ENCODE measurements around the gene NEO1. TPM values are rescaled to one million over a fixed set of nuclear protein-coding genes. Genes with fewer than 3 reads are reported as not detected.

Gene NEO1
- total and polyA plus RNA-seq, 2 of the 13 experiments (the other 11 are each of a cell fraction or from before 2014, with no cell fraction given): 8.4 to 11.0 TPM

DNA sequence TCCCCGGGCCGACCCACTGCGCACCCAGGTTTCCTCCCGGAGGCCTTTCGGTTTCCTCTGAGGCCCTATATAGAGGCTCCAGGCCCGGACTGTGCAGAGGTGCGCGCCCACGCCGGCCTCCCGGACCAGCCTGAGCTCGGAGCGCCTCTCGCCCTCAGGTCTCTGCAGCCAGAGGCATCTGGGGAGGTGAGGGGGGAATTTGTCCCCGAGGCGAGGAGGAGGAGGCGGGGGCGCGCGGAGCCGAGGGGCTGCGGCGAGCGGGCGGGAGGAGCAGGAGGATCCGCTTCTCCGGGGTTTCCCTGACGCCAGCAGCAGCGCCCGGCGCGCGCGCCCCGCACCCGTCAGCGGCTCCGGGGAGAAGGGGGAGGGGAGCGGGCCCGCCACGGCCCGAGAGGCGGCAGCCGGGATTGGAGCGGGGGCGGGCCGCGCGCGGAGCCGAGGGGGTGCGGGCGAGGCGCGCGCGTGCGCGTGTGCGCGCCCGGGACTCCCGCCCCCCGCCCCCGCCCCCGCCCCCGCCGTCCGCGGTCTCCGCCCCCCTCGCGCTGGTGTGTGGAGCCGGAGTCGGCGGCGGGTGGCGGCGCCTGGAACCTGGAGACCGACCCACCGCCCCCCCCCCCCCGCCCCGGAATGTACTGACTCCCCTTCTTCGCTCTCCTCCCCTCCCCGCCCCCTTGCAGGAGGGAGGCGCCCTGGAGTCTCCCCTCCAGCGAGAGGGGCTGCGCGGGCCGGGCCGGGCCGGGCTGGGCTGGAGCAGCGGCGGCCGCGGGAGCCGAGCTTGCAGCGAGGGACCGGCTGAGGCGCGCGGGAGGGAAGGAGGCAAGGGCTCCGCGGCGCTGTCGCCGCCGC, at the start of gene NEO1 (continued):
- 0 out of 2 replicates have a peak, but pooled peaks have one; percentile 6 for TF ChIP-seq THRA (CRISPR knock-in tag; IDR thresholded peaks at IDR 0.05; ENCODE audit: borderline replicate concordance)
- no peak for TF ChIP-seq TMF1 (CRISPR knock-in tag; IDR thresholded peaks at IDR 0.05; ENCODE audit: low read depth)
- TF ChIP-seq MIER2 (CRISPR knock-in tag; IDR thresholded peaks at IDR 0.05): no peak
- TF ChIP-seq, protein P1, sequence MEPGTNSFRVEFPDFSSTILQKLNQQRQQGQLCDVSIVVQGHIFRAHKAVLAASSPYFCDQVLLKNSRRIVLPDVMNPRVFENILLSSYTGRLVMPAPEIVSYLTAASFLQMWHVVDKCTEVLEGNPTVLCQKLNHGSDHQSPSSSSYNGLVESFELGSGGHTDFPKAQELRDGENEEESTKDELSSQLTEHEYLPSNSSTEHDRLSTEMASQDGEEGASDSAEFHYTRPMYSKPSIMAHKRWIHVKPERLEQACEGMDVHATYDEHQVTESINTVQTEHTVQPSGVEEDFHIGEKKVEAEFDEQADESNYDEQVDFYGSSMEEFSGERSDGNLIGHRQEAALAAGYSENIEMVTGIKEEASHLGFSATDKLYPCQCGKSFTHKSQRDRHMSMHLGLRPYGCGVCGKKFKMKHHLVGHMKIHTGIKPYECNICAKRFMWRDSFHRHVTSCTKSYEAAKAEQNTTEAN (CRISPR knock-in tag; conservative IDR thresholded peaks at IDR 0.05): no peak
- TF ChIP-seq, protein P2, sequence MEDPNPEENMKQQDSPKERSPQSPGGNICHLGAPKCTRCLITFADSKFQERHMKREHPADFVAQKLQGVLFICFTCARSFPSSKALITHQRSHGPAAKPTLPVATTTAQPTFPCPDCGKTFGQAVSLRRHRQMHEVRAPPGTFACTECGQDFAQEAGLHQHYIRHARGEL (CRISPR knock-in tag; IDR thresholded peaks at IDR 0.05): no peak
- no peak for TF ChIP-seq HOXA5 (CRISPR knock-in tag; IDR thresholded peaks at IDR 0.05)
- peak; percentile 23; the same call in 1 of the 2 replicates for TF ChIP-seq KDM5A (IDR thresholded peaks at IDR 0.05; ENCODE audit: borderline replicate concordance, low read length)
- TF ChIP-seq ASH2L (IDR thresholded peaks at IDR 0.05; ENCODE audit: insufficient read length, low read depth, low read length): peak; percentile 60
- no peak for TF ChIP-seq SMARCC2 (IDR thresholded peaks at IDR 0.05)
- 0 out of 2 replicates have a peak, but pooled peaks have one; percentile 28 for TF ChIP-seq ZNF670 (CRISPR knock-in tag; IDR thresholded peaks at IDR 0.05; ENCODE audit: borderline replicate concordance)
- peak; percentile 36; the same call in 1 of the 2 replicates for TF ChIP-seq POLR2G (IDR thresholded peaks at IDR 0.05; ENCODE audit: low read depth, low read length)
- TF ChIP-seq JUNB (CRISPR knock-in tag; IDR thresholded peaks at IDR 0.05; ENCODE audit: borderline replicate concordance): no peak
